DND-41 (cell line): ENCODE results near the gene CASR.

ENCODE experiments used
- EZH2 ChIP-seq: IDR thresholded peaks from 3 replicates; pipeline ENCODE4 v1.6.1; 2012; ENCODE audit warnings: borderline replicate concordance, low read depth, mild to moderate bottlenecking, moderate library complexity, low read length, inconsistent platforms; ENCODE audit not compliant: severe bottlenecking
- TF ChIP-seq, protein P1 (sequence below): IDR thresholded peaks from 2 replicates; pipeline ENCODE4 v1.5.1; 2012; ENCODE audit warnings: borderline replicate concordance, low read length, moderate library complexity, mild to moderate bottlenecking; ENCODE audit not compliant: poor library complexity, severe bottlenecking; ENCODE audit errors: extremely low read depth

DNA sequence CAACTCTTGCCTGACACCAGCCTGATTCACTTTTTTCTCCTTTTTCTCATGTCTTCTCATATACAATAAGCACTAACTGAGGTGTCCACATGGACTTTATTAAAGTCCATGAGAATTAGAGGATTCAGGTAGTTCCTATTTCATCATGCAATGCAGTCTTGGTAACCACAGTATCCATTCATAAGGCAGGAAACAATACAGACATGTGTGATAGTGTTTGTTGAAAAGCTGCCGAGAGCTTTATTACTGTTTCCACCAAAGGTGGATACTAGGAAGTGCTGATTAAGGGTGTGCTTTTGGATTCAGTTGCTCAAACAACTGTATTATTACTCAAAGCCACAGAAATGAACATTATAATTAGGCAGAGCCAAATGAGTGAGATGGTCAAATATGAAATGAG, 5.3 kb downstream of the CASR start:
- TF ChIP-seq, protein P1, sequence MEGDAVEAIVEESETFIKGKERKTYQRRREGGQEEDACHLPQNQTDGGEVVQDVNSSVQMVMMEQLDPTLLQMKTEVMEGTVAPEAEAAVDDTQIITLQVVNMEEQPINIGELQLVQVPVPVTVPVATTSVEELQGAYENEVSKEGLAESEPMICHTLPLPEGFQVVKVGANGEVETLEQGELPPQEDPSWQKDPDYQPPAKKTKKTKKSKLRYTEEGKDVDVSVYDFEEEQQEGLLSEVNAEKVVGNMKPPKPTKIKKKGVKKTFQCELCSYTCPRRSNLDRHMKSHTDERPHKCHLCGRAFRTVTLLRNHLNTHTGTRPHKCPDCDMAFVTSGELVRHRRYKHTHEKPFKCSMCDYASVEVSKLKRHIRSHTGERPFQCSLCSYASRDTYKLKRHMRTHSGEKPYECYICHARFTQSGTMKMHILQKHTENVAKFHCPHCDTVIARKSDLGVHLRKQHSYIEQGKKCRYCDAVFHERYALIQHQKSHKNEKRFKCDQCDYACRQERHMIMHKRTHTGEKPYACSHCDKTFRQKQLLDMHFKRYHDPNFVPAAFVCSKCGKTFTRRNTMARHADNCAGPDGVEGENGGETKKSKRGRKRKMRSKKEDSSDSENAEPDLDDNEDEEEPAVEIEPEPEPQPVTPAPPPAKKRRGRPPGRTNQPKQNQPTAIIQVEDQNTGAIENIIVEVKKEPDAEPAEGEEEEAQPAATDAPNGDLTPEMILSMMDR = no peak
- no peak for TF ChIP-seq EZH2
